Memory B cell (primary cell): Measurements from ENCODE around the gene MYOCD.

ENCODE experiments used
- ATAC-seq: fragments of 150-1000 bp; cut with Tn5 transposase; 2 replicates; pipeline ENCODE4 v1.10.0; 2021; ENCODE audit warnings: low read depth, mild to moderate bottlenecking, moderate library complexity
- DNase-seq, 2 donors: peaks; one replicate each; pipeline ENCODE4 v3.0.0; 2022; ENCODE audit warnings: low spot score in 2 of 2
- H3K27ac Mint-ChIP-seq: one replicate; pipeline ENCODE4 v1.8.0; 2022; ENCODE audit warnings: mild to moderate bottlenecking, moderate library complexity, mixed read lengths
- H3K27me3 Mint-ChIP-seq: one replicate; pipeline ENCODE4 v1.8.0; 2022; ENCODE audit warnings: mixed read lengths
- H3K36me3 Mint-ChIP-seq: one replicate; pipeline ENCODE4 v1.8.0; 2022; ENCODE audit warnings: mild to moderate bottlenecking, mixed read lengths
- H3K4me1 Mint-ChIP-seq: one replicate; pipeline ENCODE4 v1.8.0; 2022; ENCODE audit warnings: mixed read lengths
- H3K4me3 Mint-ChIP-seq: one replicate; pipeline ENCODE4 v1.8.0; 2022; ENCODE audit warnings: mild to moderate bottlenecking, moderate library complexity, mixed read lengths
- H3K9me3 Mint-ChIP-seq: one replicate; pipeline ENCODE4 v1.8.0; 2022; ENCODE audit warnings: mixed read lengths

The MYOCD gene

GRCh38 chr17:12735517-12735916, 69.8 kb downstream of the MYOCD start:
- no peaks in the 10 kb centered on the region for H3K4me1 Mint-ChIP-seq
- H3K27ac Mint-ChIP-seq = no peak overlapping the region
- no peaks in the 10 kb centered on the region for H3K9me3 Mint-ChIP-seq
- DNase-seq (no peak), ATAC-seq (no peak)
- no peaks in the 10 kb centered on the region for H3K36me3 Mint-ChIP-seq
- no peak overlapping the region for H3K4me3 Mint-ChIP-seq
- H3K27me3 Mint-ChIP-seq = peaks cover 3% of the 10 kb centered on the region

DNA sequence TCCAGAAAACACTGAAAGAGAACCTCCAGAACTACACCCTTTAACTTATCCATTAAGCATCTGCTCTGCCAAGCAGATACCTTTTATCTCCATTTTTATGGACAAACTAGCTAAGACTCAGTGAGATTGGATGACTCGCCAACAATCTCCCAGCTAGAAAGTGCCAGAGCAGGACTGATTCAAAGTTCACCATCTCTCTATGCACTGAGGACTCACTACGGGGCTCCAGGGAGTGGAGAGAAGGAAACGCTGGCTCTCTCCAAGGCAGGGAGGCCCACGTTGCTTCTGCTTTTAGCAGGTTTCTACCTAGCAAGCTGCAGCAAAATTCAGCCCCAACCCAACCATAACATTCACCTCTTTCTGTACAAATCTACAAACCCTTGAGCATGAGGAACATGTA, 70.8 kb downstream of the MYOCD start:
- Mint-ChIP-seq H3K36me3 (no peaks in the 10 kb centered on the region), H3K4me3 (no peak overlapping the region), H3K9me3 (no peaks in the 10 kb centered on the region), H3K27me3 (peaks cover 5% of the 10 kb centered on the region), H3K4me1 (no peaks in the 10 kb centered on the region), H3K27ac (no peak overlapping the region)
- DNase-seq (no peak), ATAC-seq (no peak)

DNA sequence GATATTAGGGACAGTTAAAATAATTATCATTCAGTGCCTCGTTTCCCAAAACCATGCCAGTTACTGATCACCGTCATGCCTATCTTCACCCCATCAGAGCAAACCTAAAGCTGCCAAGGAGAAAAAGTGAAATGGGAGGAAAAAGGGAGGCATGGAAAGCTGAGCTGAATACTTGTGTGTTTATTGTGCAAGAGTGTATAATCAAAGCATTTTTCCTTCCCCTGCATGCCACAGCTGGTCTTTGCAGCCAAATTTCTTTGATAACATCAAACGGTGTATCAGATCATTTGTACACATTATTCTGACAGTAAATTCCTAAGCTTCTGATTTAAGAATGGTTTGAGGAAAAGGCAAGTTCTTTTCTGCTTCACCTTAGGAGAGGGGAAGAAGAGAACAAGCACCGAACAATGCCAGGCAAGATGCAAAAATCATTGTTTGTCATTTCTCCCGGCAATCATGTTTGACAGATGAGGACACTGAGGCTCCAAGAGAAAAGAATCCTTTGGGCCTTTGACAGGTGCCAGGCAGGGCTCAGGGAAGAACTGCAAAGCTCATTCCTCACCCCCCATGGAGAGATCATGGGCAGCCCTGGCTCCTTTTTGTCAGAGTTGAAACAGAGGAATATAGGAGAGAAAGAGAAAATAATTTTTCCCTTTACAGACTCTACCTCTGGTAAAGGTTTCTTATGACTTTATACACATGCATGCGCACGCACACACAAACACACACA, 72.2 kb downstream of the MYOCD start:
- no peaks in the 10 kb centered on the region for H3K36me3 Mint-ChIP-seq
- DNase-seq (no peak), ATAC-seq (no peak)
- H3K27ac Mint-ChIP-seq = no peak overlapping the region
- no peak overlapping the region for H3K4me3 Mint-ChIP-seq
- peaks cover 5% of the 10 kb centered on the region for H3K27me3 Mint-ChIP-seq
- no peaks in the 10 kb centered on the region for H3K4me1 Mint-ChIP-seq
- H3K9me3 Mint-ChIP-seq = no peaks in the 10 kb centered on the region

GRCh38 chr17:12738624-12739023, 72.9 kb downstream of the MYOCD start:
- no peaks in the 10 kb centered on the region for H3K36me3 Mint-ChIP-seq
- H3K9me3 Mint-ChIP-seq = no peaks in the 10 kb centered on the region
- DNase-seq (no peak), ATAC-seq (no peak)
- H3K27me3 Mint-ChIP-seq = peaks cover 7% of the 10 kb centered on the region
- no peak overlapping the region for H3K27ac Mint-ChIP-seq
- H3K4me1 Mint-ChIP-seq = no peaks in the 10 kb centered on the region
- H3K4me3 Mint-ChIP-seq = no peak overlapping the region

GRCh38 chr17:12739500-12739899, 73.8 kb downstream of the MYOCD start:
- ATAC-seq (no peak), DNase-seq (no peak)
- Mint-ChIP-seq H3K4me3 (no peak overlapping the region), H3K36me3 (no peaks in the 10 kb centered on the region), H3K27me3 (peaks cover 7% of the 10 kb centered on the region), H3K27ac (no peak overlapping the region), H3K9me3 (no peaks in the 10 kb centered on the region), H3K4me1 (no peaks in the 10 kb centered on the region)

DNA sequence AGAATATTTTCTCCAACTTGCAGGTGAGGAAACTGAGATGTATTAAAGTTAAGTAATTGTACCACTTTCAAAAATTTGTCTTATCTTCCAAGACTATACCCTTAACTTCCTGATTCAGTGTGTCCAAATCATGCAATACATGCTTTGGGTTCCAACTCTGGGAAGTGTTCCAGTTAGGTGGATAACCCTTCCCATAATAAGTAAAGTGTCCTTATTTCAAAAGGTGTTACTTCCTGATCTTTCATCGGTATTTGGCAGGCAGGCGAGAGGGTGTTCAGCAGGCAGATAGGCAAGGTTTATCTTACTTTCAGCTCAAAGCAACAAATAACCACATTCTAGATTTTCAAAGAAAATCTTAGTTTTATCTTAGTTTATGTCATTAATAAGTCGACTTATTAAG, 77.4 kb downstream of the MYOCD start:
- Mint-ChIP-seq H3K4me3 (no peak overlapping the region), H3K4me1 (no peaks in the 10 kb centered on the region), H3K36me3 (no peaks in the 10 kb centered on the region), H3K9me3 (no peaks in the 10 kb centered on the region), H3K27ac (no peak overlapping the region), H3K27me3 (peaks cover 15% of the 10 kb centered on the region)
- DNase-seq (no peak), ATAC-seq (no peak)

DNA sequence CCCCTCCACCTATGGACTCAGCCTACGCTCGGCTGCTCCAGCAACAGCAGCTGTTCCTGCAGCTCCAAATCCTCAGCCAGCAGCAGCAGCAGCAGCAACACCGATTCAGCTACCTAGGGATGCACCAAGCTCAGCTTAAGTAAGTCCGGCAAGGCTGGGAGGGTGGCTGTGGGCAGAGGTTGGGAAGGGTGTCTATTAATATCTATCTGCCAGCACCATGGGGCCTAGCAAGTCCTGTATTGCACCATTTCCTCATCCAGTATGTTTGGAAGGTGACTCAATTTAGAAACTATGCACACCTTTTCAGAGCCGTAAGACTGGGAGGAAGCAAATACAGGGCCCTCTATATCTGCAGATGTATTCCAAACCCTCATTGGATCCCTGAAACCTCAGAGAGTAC, 78.6 kb downstream of the MYOCD start:
- no peak overlapping the region for H3K4me3 Mint-ChIP-seq
- no peaks in the 10 kb centered on the region for H3K4me1 Mint-ChIP-seq
- peaks cover 15% of the 10 kb centered on the region for H3K27me3 Mint-ChIP-seq
- H3K9me3 Mint-ChIP-seq = no peaks in the 10 kb centered on the region
- no peaks in the 10 kb centered on the region for H3K36me3 Mint-ChIP-seq
- no peak overlapping the region for H3K27ac Mint-ChIP-seq
- DNase-seq (no peak), ATAC-seq (no peak)

GRCh38 chr17:12744786-12745185, 79.1 kb downstream of the MYOCD start:
- Mint-ChIP-seq H3K9me3 (no peaks in the 10 kb centered on the region), H3K4me1 (no peaks in the 10 kb centered on the region), H3K4me3 (no peak overlapping the region), H3K27ac (no peak overlapping the region), H3K36me3 (no peaks in the 10 kb centered on the region), H3K27me3 (peaks cover 15% of the 10 kb centered on the region)
- ATAC-seq = no peak
- DNase-seq = no peak

DNA sequence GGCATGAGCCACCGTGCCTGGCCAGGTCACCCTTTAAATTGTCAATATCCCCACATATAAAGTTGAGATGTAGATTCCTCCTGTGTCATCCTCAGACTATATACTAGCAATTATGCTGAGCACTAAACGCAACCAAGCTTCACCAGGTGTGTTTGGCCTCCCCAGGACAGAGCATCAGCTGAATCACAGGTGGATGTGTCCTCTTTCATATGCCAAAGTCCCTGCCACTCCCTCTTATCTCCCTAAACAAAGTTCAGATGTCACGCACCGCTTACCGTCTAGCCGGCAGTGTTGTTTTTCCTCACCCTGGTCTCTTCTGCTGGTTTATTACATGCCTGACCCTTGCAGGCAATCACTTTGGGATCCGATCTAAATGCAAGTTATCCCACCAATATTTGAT, 79.8 kb downstream of the MYOCD start:
- H3K4me1 Mint-ChIP-seq = no peaks in the 10 kb centered on the region

DNA sequence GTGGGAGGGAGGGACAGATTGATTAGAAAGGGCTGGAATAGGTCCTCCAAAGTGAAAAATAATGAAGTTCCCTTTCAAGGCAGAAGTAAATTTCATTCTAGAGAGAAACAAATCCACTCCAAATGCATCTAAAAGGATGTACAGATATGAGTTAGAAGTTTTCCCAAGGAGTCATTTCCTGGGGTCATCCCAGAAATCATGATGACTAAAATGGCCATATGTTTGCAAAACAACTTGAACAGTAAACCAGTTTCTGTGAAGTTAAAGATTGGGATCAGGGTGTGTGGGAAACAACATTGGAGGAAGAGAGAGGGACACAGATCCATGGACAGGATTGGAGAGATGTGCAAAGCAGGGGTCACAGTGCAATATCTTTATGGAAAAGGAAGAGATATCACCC, 91.1 kb downstream of the MYOCD start:
- no peak overlapping the region for H3K27ac Mint-ChIP-seq
- H3K9me3 Mint-ChIP-seq = no peaks in the 10 kb centered on the region
- no peaks in the 10 kb centered on the region for H3K4me1 Mint-ChIP-seq
- DNase-seq = no peak
- no peaks in the 10 kb centered on the region for H3K36me3 Mint-ChIP-seq
- no peak for ATAC-seq
- peaks cover 7% of the 10 kb centered on the region for H3K27me3 Mint-ChIP-seq
- no peak overlapping the region for H3K4me3 Mint-ChIP-seq

More for the DNA sequence above, 79.8 kb downstream of the MYOCD start:
- peaks cover 12% of the 10 kb centered on the region for H3K27me3 Mint-ChIP-seq
- H3K9me3 Mint-ChIP-seq = no peaks in the 10 kb centered on the region
- H3K4me3 Mint-ChIP-seq = no peak overlapping the region
- ATAC-seq (no peak), DNase-seq (no peak)
- H3K27ac Mint-ChIP-seq = no peak overlapping the region
- no peaks in the 10 kb centered on the region for H3K36me3 Mint-ChIP-seq

DNA sequence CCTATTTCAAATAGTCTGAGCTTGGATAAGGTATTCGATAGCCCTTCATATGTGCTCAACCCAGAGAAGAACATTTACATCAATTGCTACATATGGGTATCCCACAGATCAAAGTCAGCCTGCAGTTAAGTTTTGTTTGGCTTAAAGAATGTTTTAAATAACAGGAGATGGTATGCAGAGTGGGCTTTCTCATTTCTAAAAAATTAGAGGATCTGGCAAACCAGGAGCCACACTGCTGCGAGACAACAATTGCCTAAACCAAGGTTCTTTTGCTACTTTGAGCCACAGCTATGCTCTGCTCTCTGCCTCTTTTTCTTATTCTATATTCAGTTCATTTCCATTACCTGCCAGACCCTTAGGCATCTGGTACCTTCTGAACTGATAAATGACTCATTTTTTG, 93.4 kb downstream of the MYOCD start:
- no peak for ATAC-seq
- H3K4me1 Mint-ChIP-seq = no peaks in the 10 kb centered on the region
- no peaks in the 10 kb centered on the region for H3K36me3 Mint-ChIP-seq

DNA sequence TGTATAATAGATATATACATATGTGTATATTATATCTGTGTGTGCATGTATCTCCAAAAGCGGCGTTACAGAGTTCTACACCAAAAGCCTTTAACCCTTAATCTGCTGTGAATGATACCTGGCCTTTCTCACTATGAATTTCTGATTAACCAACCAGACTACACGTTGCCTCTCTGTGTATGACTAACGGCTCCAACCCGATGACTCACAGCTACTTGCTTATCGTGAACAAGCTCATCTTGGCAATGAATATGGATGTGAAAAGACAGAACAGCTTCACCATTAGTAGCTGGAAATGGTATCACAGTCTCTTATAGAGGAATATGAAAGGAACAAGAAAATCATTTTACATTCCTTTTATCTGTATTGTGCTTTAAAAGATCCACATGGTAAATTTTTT, 99.9 kb downstream of the MYOCD start:
- H3K9me3 Mint-ChIP-seq = peaks cover 2% of the 10 kb centered on the region
- H3K4me3 Mint-ChIP-seq = no peak overlapping the region

More for the DNA sequence above, 93.4 kb downstream of the MYOCD start:
- Mint-ChIP-seq H3K9me3 (no peaks in the 10 kb centered on the region), H3K4me3 (no peak overlapping the region), H3K27ac (no peak overlapping the region), H3K27me3 (no peaks in the 10 kb centered on the region)
- DNase-seq = no peak

GRCh38 chr17:12768255-12768654, 102.6 kb downstream of the MYOCD start:
- Mint-ChIP-seq H3K4me3 (no peak overlapping the region), H3K27me3 (peaks cover 7% of the 10 kb centered on the region), H3K9me3 (peaks cover 2% of the 10 kb centered on the region), H3K27ac (no peak overlapping the region), H3K4me1 (no peaks in the 10 kb centered on the region), H3K36me3 (peaks cover 3% of the 10 kb centered on the region)
- ATAC-seq (no peak), DNase-seq (no peak)

More for the DNA sequence above, 99.9 kb downstream of the MYOCD start:
- no peaks in the 10 kb centered on the region for H3K4me1 Mint-ChIP-seq
- H3K36me3 Mint-ChIP-seq = peaks cover 3% of the 10 kb centered on the region
- no peak for DNase-seq
- peaks cover 7% of the 10 kb centered on the region for H3K27me3 Mint-ChIP-seq
- ATAC-seq = no peak
- no peak overlapping the region for H3K27ac Mint-ChIP-seq

DNA sequence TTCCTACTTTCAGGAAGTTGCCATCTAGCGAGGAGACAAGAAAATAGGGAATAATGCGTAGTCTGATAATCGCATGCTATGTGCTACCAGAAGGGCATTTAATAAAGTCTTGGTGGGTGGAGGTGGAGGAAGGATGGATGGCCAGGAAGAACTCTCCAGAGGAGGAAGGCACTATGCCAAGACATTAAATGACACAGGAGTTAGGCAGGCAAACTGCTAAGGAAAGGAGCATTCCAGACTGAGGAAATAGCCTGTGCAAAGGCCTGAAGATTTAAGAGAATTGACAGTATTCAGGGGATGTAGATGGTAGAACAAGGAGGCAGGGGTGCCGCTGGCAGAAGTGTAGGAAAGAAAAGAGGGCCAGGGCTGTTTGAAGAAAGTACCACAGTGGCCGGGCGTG, 104.3 kb downstream of the MYOCD start:
- Mint-ChIP-seq H3K27me3 (peaks cover 7% of the 10 kb centered on the region), H3K9me3 (peaks cover 2% of the 10 kb centered on the region), H3K36me3 (peaks cover 3% of the 10 kb centered on the region), H3K4me1 (no peaks in the 10 kb centered on the region), H3K27ac (no peak overlapping the region), H3K4me3 (no peak overlapping the region)
- no peak for DNase-seq
- no peak for ATAC-seq

DNA sequence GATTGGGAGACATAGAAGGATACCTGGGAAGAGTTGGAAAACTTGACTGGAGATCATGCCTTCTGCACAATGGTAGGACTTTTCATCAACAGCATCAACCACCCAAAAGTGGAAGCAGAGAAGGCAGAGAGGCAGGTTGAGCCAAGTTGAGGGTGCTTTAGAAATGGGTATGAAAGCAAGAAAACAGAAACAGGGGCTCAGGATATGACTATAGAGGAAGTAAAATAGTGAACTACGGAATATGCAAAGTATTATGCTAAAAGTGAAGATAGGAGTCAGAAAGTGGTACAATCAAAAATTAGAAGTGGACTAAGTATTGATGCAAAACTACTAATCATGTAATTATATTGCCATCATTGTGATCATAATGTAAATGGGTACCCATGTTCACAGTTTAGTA, 107.5 kb downstream of the MYOCD start:
- ATAC-seq (peak; percentile 70), DNase-seq (no peak)
- Mint-ChIP-seq H3K36me3 (peaks cover 3% of the 10 kb centered on the region), H3K27me3 (peaks cover 4% of the 10 kb centered on the region), H3K27ac (no peak overlapping the region), H3K9me3 (peaks cover 2% of the 10 kb centered on the region), H3K4me3 (no peak overlapping the region), H3K4me1 (no peaks in the 10 kb centered on the region)
